Retinal pigment epithelial cell (primary cell): ENCODE measurements around the gene CST4.
"Not testable (repeated sequence)": the region's sequence is repeated elsewhere in the genome, so short reads cannot be mapped to it uniquely, and the experiment has no call there.

Experiments used
- DNase-seq: peaks from one replicate; pipeline ENCODE4 v3.0.0-alpha.2; 2010; ENCODE audit warnings: low read depth
- H3K4me3 ChIP-seq: 2 replicates; pipeline ENCODE4 v1.5.1; 2011; ENCODE audit warnings: mild to moderate bottlenecking, low read length, control low read depth, moderate library complexity
- TF ChIP-seq, protein P1 (sequence below): conservative IDR thresholded peaks from 2 replicates; pipeline ENCODE4 v1.5.1; 2011; ENCODE audit warnings: low read depth, low read length, control low read depth, inconsistent platforms

Gene CST4

DNA sequence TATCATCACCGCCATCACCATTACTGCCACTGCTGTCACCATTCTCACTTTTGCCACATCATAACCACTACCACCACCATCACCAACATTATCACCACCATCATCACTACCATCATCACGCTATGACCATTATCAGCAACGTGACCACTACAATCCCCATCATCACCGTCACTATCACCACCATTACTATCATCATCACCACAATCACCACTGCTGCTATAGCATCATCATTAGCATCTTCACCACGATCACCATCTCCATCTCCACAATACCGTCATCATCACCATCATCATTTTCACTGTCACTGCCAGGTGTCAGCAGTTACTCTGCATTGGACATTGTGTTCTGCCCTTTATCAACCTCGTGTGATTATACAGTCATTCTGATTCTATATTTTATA, 19.0 kb downstream of the CST4 start:
- H3K4me3 ChIP-seq: no peak overlapping the region
- DNase-seq: no peak
- TF ChIP-seq, protein P1, sequence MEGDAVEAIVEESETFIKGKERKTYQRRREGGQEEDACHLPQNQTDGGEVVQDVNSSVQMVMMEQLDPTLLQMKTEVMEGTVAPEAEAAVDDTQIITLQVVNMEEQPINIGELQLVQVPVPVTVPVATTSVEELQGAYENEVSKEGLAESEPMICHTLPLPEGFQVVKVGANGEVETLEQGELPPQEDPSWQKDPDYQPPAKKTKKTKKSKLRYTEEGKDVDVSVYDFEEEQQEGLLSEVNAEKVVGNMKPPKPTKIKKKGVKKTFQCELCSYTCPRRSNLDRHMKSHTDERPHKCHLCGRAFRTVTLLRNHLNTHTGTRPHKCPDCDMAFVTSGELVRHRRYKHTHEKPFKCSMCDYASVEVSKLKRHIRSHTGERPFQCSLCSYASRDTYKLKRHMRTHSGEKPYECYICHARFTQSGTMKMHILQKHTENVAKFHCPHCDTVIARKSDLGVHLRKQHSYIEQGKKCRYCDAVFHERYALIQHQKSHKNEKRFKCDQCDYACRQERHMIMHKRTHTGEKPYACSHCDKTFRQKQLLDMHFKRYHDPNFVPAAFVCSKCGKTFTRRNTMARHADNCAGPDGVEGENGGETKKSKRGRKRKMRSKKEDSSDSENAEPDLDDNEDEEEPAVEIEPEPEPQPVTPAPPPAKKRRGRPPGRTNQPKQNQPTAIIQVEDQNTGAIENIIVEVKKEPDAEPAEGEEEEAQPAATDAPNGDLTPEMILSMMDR: no peak

DNA sequence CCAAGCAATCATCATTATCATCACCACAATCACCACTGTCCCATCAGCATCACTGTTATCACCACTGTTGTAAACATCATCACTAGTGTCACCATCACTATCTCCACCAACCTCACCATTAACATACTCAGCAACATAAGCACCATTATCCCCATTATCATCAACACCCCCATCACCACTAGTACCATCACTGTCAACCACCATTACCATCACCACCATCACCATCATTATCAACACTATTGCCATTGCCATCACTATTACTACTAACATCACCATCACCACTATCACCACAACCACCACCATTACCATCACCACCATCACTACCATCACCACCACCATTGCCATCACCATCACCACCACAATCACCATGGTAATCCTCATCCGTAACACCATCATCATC, 19.5 kb downstream of the CST4 start:
- no peak overlapping the region for H3K4me3 ChIP-seq
- DNase-seq: no peak
- TF ChIP-seq, protein P1: no peak

DNA sequence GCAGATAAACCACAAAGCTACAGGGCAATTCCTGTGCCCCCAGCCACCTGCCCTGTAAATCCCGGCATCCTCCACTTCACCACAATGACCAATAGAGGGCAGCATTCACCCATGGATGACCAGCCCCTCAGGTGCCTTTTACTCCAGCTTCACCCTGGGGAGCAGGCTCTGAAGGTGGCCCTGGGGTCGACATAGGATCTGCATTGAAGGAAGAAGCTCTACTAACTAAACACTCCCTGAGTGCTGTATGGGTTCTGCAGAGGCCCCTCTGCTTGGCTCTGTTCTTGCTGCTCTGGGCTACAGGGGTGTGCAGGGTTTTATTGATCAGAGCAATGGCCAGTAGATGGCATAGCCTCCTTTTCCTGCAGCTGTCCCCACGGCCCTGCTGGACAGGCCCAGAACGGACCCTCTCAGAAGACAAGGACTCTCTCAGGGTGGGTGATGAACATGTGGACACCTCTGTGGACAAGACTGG, 20.3 kb downstream of the CST4 start:
- no peak for DNase-seq
- no peak overlapping the region for H3K4me3 ChIP-seq
- TF ChIP-seq, protein P1: peak; percentile 84

DNA sequence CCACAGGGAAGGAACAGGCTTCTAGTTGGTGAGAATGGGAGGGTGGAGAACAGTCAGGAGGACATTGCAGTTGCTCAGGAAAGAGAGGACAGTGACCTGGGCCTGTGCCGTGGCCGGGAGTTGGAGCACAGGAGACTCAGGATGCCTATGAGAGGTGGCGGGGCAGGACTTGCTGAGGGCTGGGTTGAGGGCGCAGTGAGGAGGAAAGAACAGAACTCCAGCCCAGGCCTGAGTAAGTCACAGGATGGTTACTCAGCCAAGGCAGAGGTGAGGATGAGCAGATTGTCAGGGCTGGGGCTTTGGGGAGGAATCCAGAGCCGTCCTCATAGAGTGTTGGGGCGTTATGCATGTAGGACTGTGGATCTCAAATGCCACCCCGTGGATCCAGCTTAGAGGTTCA, 21.2 kb downstream of the CST4 start:
- no peak for DNase-seq
- H3K4me3 ChIP-seq: no peak overlapping the region
- TF ChIP-seq, protein P1: no peak

DNA sequence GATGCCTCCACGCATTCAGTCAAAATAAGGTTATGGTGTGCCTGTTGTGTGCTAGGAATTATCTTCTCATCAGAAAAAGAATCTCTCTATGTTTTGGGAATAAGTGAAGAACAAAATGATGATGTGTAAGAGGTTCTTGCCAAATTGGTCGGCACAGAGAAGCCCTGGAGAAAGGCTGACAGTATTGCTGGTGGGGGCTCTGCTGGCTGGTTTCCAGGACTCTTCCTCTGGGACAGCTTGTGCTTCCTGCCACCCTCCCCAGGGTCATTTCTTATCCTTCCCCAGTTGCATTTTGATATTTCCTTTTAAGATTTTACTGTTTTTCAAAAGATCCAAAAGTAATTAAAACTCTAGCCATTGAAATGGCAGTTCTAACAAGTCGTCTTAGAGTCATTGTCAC, 22.1 kb downstream of the CST4 start:
- DNase-seq: no peak
- TF ChIP-seq, protein P1: no peak
- no peak overlapping the region for H3K4me3 ChIP-seq

DNA sequence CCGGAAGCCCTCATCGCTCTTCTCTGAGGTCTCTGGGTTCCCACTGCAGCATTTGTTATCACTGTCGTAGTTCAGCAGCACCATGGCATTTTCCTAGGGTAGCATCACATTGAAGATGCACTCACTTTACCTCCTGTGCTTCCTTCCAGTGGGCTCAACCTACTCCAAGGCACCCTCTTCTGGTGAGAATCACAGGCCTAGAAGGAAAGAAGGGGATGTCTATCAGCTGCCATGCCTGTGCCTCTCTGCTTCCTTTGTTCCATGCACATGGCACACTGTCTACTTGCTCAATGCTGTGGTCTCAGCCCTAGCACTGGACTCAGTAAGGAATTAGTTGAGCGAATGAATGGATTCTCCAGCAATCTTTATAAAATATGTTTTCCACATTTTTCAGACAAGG, 22.6 kb downstream of the CST4 start:
- H3K4me3 ChIP-seq: no peak overlapping the region
- TF ChIP-seq, protein P1: peak; percentile 36
- no peak for DNase-seq

DNA sequence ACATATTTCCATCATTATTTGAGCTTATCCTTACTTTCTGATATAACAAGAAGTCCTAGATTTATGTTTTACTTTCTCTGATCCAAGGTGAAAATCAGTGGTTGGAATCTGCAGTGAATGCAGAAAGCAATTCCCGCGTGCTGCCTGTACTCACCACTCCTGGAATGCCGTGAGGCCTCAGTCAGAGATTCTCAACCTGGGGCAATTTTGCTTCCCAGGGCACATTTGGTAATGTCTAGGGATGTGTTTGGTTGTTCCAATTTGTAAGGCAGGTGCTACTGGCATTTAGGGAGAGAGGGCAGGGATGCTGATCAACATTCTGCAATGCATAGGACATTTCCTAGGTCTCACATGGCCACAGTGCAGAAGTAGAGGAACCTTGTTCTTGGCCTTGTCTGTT, 23.9 kb downstream of the CST4 start:
- no peak for DNase-seq
- no peak overlapping the region for H3K4me3 ChIP-seq
- TF ChIP-seq, protein P1: no peak

DNA sequence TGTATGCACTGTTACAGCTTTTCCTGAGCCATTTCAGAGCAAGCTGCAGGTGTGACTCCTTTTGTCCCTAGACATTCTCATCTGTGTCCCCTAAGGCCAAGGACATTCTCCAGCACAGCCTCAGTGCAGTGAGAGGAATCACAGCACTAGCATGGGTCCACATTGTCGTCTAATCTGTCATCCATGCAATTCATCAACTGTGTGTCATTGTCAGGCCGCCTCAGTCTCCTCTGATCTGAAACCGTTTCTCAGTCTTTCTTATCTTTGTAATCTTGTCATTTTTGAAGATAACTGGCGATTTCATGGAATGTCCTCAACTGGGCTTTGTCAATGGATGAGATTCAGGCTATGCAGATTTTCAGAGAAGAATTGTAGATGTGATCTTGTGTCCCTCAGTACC, 24.8 kb downstream of the CST4 start:
- not testable (repeated sequence) for DNase-seq, H3K4me3 ChIP-seq
